Measurements from ENCODE around the gene SNTG2.

- no peak for TF ChIP-seq CTCF (IDR thresholded peaks at IDR 0.05)
- no peak for TF ChIP-seq POLR2AphosphoS5 (IDR thresholded peaks at IDR 0.05; ENCODE audit: insufficient read depth in 1 of 2, low read depth in 1 of 2)
- TF ChIP-seq POLR2A (IDR thresholded peaks at IDR 0.05): no peak
These were observed 463.5 kb downstream of the SNTG2 start for GRCh38 chr2:1414121-1414520.
